HG03521 (cell line): Measurements from ENCODE around the gene ELMO3.

Source experiments
- ATAC-seq: cut with Tn5 transposase; IDR thresholded peaks from one replicate; pipeline ENCODE4 v1.9.1; 2021; ENCODE audit warnings: mild to moderate bottlenecking, moderate library complexity; ENCODE audit not compliant: unreplicated experiment

ELMO3 gene

GRCh38 chr16:67196881-67197280, 2.0 kb upstream of the ELMO3 start:
- no peak for ATAC-seq

- ATAC-seq = no peak
Observed at GRCh38 chr16:67197704-67198103, 1.2 kb upstream of the ELMO3 start.

GRCh38 chr16:67198238-67198734, 645 bp upstream of the ELMO3 start:
- no peak for ATAC-seq

- ATAC-seq = no peak
Observed at GRCh38 chr16:67199808-67200198, 872 bp downstream of the ELMO3 start.

GRCh38 chr16:67200491-67200890, 1.6 kb downstream of the ELMO3 start:
- no peak for ATAC-seq

GRCh38 chr16:67201411-67202345, 2.7 kb downstream of the ELMO3 start:
- no peak for ATAC-seq

- ATAC-seq = no peak
Observed at GRCh38 chr16:67202426-67202825, 3.5 kb downstream of the ELMO3 start.

GRCh38 chr16:67202956-67203493, 4.1 kb downstream of the ELMO3 start:
- no peak for ATAC-seq

- ATAC-seq = no peak
Observed at GRCh38 chr16:67204076-67204475, 5.1 kb downstream of the ELMO3 start.

- no peak for ATAC-seq
Observed at GRCh38 chr16:67206129-67206837, 7.4 kb downstream of the ELMO3 start.

- no peak for ATAC-seq
Observed at GRCh38 chr16:67206838-67207248, 7.9 kb downstream of the ELMO3 start.

GRCh38 chr16:67207249-67208091, 8.5 kb downstream of the ELMO3 start:
- no peak for ATAC-seq

- no peak for ATAC-seq
Observed at GRCh38 chr16:67208154-67208896, 9.4 kb downstream of the ELMO3 start.

GRCh38 chr16:67209565-67209964, 10.6 kb downstream of the ELMO3 start:
- no peak for ATAC-seq

- no peak for ATAC-seq
Observed at GRCh38 chr16:67210069-67210937, 11.4 kb downstream of the ELMO3 start.

- ATAC-seq = no peak
Observed at GRCh38 chr16:67211674-67212073, 12.7 kb downstream of the ELMO3 start.

GRCh38 chr16:67212766-67213165, 13.8 kb downstream of the ELMO3 start:
- no peak for ATAC-seq

GRCh38 chr16:67213197-67214019, 14.5 kb downstream of the ELMO3 start:
- no peak for ATAC-seq
